GM23338 (cell line): ENCODE measurements around the gene LSP1. TPM values are rescaled to one million over a fixed set of nuclear protein-coding genes. Genes with fewer than 3 reads are reported as not detected.

Experiments used
- ATAC-seq: fragments of 200-7000 bp; cut with Tn5 transposase; 3 replicates; pipeline ENCODE4 v1.9.1; 2020
- DNase-seq: peaks from one replicate; pipeline ENCODE4 v3.0.0-alpha.2; 2015; ENCODE audit warnings: low spot score
- H2AFZ ChIP-seq: fragments of 200-600 bp; sonication (generic); 2 replicates; pipeline ENCODE4 v1.8.0; 2016; ENCODE audit warnings: antibody characterized with exemption, mild to moderate bottlenecking, moderate library complexity
- H3F3A ChIP-seq: fragments of 200-600 bp; sonication (generic); replicated peaks from 2 replicates; pipeline ENCODE4 v1.8.0; 2017; ENCODE audit warnings: antibody characterized with exemption, mixed run types, low read depth
- H3K27ac ChIP-seq: fragments of 200-600 bp; sonication (generic); 2 replicates; pipeline ENCODE4 v1.6.1; 2016; ENCODE audit warnings: low read depth
- H3K27me3 ChIP-seq: fragments of 200-600 bp; sonication (generic); 2 replicates; pipeline ENCODE4 v1.8.0; 2016; ENCODE audit warnings: mild to moderate bottlenecking, mixed run types, moderate library complexity; ENCODE audit not compliant: insufficient read depth
- H3K36me3 ChIP-seq: fragments of 200-600 bp; sonication (generic); 2 replicates; pipeline ENCODE4 v1.8.0; 2016; ENCODE audit warnings: mild to moderate bottlenecking; ENCODE audit not compliant: insufficient read depth
- H3K4me1 ChIP-seq: fragments of 200-600 bp; sonication (generic); 2 replicates; pipeline ENCODE4 v1.8.0; 2016; ENCODE audit warnings: mild to moderate bottlenecking, moderate library complexity; ENCODE audit not compliant: insufficient read depth
- H3K4me2 ChIP-seq: fragments of 200-600 bp; sonication (generic); 2 replicates; pipeline ENCODE4 v1.7.1; 2017; ENCODE audit warnings: mixed run types
- H3K4me3 ChIP-seq: fragments of 200-600 bp; sonication (generic); 2 replicates; pipeline ENCODE4 v1.6.1; 2016; ENCODE audit warnings: mixed run types
- H3K79me2 ChIP-seq: fragments of 200-600 bp; sonication (generic); replicated peaks from 2 replicates; pipeline ENCODE4 v1.8.0; 2017; ENCODE audit warnings: mild to moderate bottlenecking; ENCODE audit not compliant: insufficient read depth
- H3K9me2 ChIP-seq: fragments of 200-600 bp; sonication (generic); 2 replicates; pipeline ENCODE4 v1.8.0; 2017; ENCODE audit not compliant: insufficient read depth
- H4K20me1 ChIP-seq: fragments of 200-600 bp; sonication (generic); replicated peaks from 2 replicates; pipeline ENCODE4 v1.8.0; 2017; ENCODE audit warnings: mild to moderate bottlenecking; ENCODE audit not compliant: insufficient read depth
- H3K27ac Mint-ChIP-seq: 2 replicates; pipeline ENCODE4 v1.8.0; 2020; ENCODE audit warnings: inconsistent platforms, mild to moderate bottlenecking, moderate library complexity, mixed read lengths
- H3K27me3 Mint-ChIP-seq: 3 replicates; pipeline ENCODE4 v1.8.0; 2022; ENCODE audit warnings: low read depth, mild to moderate bottlenecking, moderate library complexity, mixed read lengths, inconsistent platforms; ENCODE audit not compliant: insufficient read depth, poor library complexity
- H3K36me3 Mint-ChIP-seq: 3 replicates; pipeline ENCODE4 v1.8.0; 2021; ENCODE audit warnings: low read depth, mild to moderate bottlenecking, inconsistent platforms, moderate library complexity, mixed read lengths
- H3K4me1 Mint-ChIP-seq: 3 replicates; pipeline ENCODE4 v1.8.0; 2020; ENCODE audit warnings: mild to moderate bottlenecking, inconsistent platforms, mixed read lengths
- H3K4me3 Mint-ChIP-seq: 3 replicates; pipeline ENCODE4 v1.8.0; 2021; ENCODE audit warnings: moderate library complexity, mild to moderate bottlenecking, inconsistent platforms, mixed read lengths
- H3K9me3 Mint-ChIP-seq: 3 replicates; pipeline ENCODE4 v1.8.0; 2020; ENCODE audit warnings: moderate library complexity, mild to moderate bottlenecking, inconsistent platforms, mixed read lengths
- CREB1 ChIP-seq: fragments of 250-450 bp; sonication (Bioruptor Pico); IDR thresholded peaks from 2 replicates; pipeline ENCODE4 v1.5.0; 2020; ENCODE audit warnings: low read depth, mild to moderate bottlenecking, moderate library complexity
- EZH2 ChIP-seq: fragments of 200-600 bp; sonication (generic); IDR thresholded peaks from one replicate; pipeline ENCODE4 v1.8.0; 2017; ENCODE audit warnings: antibody characterized with exemption, mild to moderate bottlenecking, low read depth; ENCODE audit not compliant: unreplicated experiment
- EZH2phosphoT487 ChIP-seq: fragments of 200-600 bp; sonication (generic); IDR thresholded peaks from one replicate; pipeline ENCODE4 v1.8.1; 2018; ENCODE audit warnings: antibody characterized with exemption; ENCODE audit not compliant: unreplicated experiment
- JUNB ChIP-seq: IDR thresholded peaks from one replicate; pipeline ENCODE4 v1.6.1; 2016; ENCODE audit warnings: antibody characterized with exemption; ENCODE audit not compliant: unreplicated experiment
- NANOG ChIP-seq: IDR thresholded peaks from 2 replicates; pipeline ENCODE4 v1.6.1; 2016; ENCODE audit warnings: antibody characterized with exemption, borderline replicate concordance
- POLR2AphosphoS5 ChIP-seq: IDR thresholded peaks from 2 replicates; pipeline ENCODE4 v1.6.1; 2016; ENCODE audit warnings: antibody characterized with exemption, low read depth
- REST ChIP-seq: IDR thresholded peaks from one replicate; pipeline ENCODE4 v1.6.1; 2018; ENCODE audit warnings: antibody characterized with exemption; ENCODE audit not compliant: unreplicated experiment
- STAT1 ChIP-seq: IDR thresholded peaks from one replicate; pipeline ENCODE4 v1.6.1; 2016; ENCODE audit warnings: antibody characterized with exemption; ENCODE audit not compliant: unreplicated experiment
- ZNF114 ChIP-seq: fragments of 250-450 bp; sonication (Bioruptor Pico); IDR thresholded peaks from 2 replicates; pipeline ENCODE4 v1.5.0; 2020; ENCODE audit warnings: mild to moderate bottlenecking, moderate library complexity
- ZNF331 ChIP-seq: fragments of 250-450 bp; sonication (Bioruptor Pico); IDR thresholded peaks from 2 replicates; pipeline ENCODE4 v1.5.0; 2020; ENCODE audit warnings: low read depth, mild to moderate bottlenecking, moderate library complexity
- ZNF462 ChIP-seq: fragments of 250-450 bp; sonication (Bioruptor Pico); IDR thresholded peaks from 2 replicates; pipeline ENCODE4 v1.5.0; 2020; ENCODE audit warnings: mild to moderate bottlenecking, moderate library complexity
- polyA plus RNA-seq: library from polyadenylated mRNA; unstranded; fragments of >200 nt; fragmentation: Nextera tagmentation; extraction: Ambion mirVana; gene quantifications from 2 replicates; pipeline ENCODE4 v1.2.1, GENCODE V29; 2016
- total RNA-seq: library from RNA; depleted of rRNA; stranded (reverse); fragments of >200 nt; shearing (Covaris generic); gene quantifications from 2 replicates; pipeline ENCODE4 v1.2.3, GENCODE V29; 2014
- TF ChIP-seq, protein P1 (sequence below), 2 experiments: fragments of 200-600 bp in 1 of 2; sonication (generic) in 1 of 2; conservative IDR thresholded peaks; 2 replicates each; pipeline versions ENCODE4 v1.5.1 to v1.6.1; 2016 to 2017; ENCODE audit warnings: antibody characterized with exemption in 2 of 2, low read depth in 2 of 2, mild to moderate bottlenecking in 2 of 2, moderate library complexity in 1 of 2
- TF ChIP-seq, protein P2 (sequence below): IDR thresholded peaks from 2 replicates; pipeline ENCODE4 v1.6.1; 2016; ENCODE audit warnings: antibody characterized with exemption

Gene LSP1
- total and polyA plus RNA-seq, 2 experiments from 2014 or later, result 0.84 TPM; not detected in 1

DNA sequence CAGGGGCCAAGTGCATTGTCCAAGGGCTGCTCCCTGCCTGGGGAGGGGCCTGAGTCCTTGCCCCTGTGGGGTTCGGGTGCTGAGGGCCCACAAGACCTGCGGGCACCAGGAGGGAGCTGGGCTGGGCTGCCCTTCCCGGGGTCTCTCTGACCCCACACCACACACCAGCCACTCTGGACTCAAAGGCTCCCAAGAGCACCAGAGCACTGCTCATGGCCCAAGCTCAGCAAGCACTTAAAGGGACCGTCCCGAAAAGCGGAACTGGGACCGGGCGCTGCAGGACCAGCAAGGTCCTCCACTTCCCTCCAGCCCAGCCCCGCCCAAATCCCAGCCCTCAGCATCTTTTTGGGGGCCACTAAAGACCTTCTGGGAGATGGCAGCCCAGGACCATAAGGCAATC, 5.3 kb downstream of the LSP1 start:
- no peaks in the 10 kb centered on the region for H3K27me3 Mint-ChIP-seq
- Histone ChIP-seq H3K4me1 (no peaks in the 10 kb centered on the region), H3K9me2 (no peaks in the 10 kb centered on the region), H2AFZ (no peak overlapping the region), H3K36me3 (no peaks in the 10 kb centered on the region), H3K27me3 (no peaks in the 10 kb centered on the region), H3K4me2 (no peak overlapping the region), H3K79me2 (no peaks in the 10 kb centered on the region), H3K27ac (no peak overlapping the region), H3K4me3 (no peak overlapping the region), H3F3A (no peaks in the 10 kb centered on the region), H4K20me1 (no peaks in the 10 kb centered on the region)
- no peak overlapping the region for H3K27ac Mint-ChIP-seq
- no peak overlapping the region for H3K4me3 Mint-ChIP-seq
- DNase-seq (no peak), ATAC-seq (no peak)
- no peaks in the 10 kb centered on the region for H3K9me3 Mint-ChIP-seq
- no peaks in the 10 kb centered on the region for H3K4me1 Mint-ChIP-seq
- H3K36me3 Mint-ChIP-seq, result no peaks in the 10 kb centered on the region
- TF ChIP-seq EZH2phosphoT487 (no peak), NANOG (no peak), STAT1 (no peak), EZH2 (no peak), ZNF331 (CRISPR knock-in tag) (no peak), CREB1 (CRISPR knock-in tag) (no peak), POLR2AphosphoS5 (no peak), ZNF462 (no peak), ZNF114 (no peak), JUNB (no peak), REST (no peak)
- TF ChIP-seq, protein P1, sequence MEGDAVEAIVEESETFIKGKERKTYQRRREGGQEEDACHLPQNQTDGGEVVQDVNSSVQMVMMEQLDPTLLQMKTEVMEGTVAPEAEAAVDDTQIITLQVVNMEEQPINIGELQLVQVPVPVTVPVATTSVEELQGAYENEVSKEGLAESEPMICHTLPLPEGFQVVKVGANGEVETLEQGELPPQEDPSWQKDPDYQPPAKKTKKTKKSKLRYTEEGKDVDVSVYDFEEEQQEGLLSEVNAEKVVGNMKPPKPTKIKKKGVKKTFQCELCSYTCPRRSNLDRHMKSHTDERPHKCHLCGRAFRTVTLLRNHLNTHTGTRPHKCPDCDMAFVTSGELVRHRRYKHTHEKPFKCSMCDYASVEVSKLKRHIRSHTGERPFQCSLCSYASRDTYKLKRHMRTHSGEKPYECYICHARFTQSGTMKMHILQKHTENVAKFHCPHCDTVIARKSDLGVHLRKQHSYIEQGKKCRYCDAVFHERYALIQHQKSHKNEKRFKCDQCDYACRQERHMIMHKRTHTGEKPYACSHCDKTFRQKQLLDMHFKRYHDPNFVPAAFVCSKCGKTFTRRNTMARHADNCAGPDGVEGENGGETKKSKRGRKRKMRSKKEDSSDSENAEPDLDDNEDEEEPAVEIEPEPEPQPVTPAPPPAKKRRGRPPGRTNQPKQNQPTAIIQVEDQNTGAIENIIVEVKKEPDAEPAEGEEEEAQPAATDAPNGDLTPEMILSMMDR (conservative IDR thresholded peaks at IDR 0.05; ENCODE audit: low read depth in 2 of 2), result no peak
- TF ChIP-seq, protein P2, sequence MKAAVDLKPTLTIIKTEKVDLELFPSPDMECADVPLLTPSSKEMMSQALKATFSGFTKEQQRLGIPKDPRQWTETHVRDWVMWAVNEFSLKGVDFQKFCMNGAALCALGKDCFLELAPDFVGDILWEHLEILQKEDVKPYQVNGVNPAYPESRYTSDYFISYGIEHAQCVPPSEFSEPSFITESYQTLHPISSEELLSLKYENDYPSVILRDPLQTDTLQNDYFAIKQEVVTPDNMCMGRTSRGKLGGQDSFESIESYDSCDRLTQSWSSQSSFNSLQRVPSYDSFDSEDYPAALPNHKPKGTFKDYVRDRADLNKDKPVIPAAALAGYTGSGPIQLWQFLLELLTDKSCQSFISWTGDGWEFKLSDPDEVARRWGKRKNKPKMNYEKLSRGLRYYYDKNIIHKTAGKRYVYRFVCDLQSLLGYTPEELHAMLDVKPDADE, result no peak
